NCI-H82 treated with DMSO at 0.1 percent for 48 hours (cell line): Measurements from ENCODE around the gene FAM76B.

Experiments used
- DNase-seq: peaks from one replicate; lab custom pipeline; 2025; ENCODE audit not compliant: unreplicated experiment; lab: John Stamatoyannopoulos, UW

FAM76B gene

DNA sequence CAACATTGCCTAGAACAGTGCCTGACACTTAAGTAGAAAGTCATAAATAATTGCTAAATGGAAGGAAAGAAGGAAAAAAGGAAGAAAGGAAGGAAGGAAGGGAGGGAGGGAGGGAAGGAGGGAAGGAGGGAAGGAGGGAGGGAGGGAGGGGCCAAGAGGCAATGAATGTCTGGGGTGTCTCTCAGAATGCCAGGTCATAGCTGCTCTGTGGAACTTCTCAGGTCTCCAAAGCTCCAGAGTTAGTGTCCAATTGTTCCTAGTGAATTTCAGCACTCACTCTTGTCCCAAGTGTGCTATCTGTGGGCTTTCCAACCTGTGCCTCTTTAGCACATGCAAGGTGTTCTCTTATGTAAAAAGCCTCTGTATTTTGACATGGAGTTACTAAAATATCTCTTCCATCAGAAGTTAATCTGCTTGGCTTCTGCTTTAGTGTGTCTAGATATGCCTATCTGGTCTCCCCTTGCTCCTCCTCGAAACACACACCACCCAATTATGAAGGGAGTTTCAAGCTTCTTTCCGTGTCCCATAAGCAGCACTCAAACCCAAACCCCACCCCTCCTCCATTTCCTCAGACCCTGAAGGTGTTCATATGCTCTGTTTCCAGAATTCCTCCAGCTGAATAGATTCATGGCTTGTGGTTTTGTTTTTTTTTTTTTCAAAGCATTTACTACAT is 56.5 kb downstream of the FAM76B start:
- DNase-seq, result no peak

GRCh38 chr11:95729462-95729861 is 60.1 kb downstream of the FAM76B start:
- no peak for DNase-seq

- DNase-seq, result no peak
Measured at GRCh38 chr11:95728790-95729189, 60.8 kb downstream of the FAM76B start.

- DNase-seq, result no peak
Measured at GRCh38 chr11:95728094-95728493, 61.5 kb downstream of the FAM76B start.

DNA sequence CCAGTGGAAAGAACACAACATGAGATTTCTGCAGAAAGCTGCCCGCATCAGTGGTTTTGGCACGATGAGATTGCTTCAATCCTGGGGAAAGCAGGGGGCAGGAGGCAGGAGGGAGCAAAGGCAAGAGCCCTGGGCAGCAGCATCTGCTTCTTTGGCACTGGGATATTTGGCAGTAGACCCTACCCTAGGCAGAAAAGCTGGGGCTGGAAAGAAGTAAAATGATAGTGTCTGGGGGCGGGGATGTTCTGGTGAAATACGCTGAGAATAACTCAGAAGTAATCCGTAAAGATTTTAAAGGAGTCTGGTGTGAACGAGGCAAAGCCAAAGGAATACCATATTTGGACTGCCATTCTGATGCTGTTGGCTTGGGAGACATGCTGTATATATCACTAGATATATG is 62.0 kb downstream of the FAM76B start:
- DNase-seq, result no peak

- DNase-seq, result no peak
Measured at GRCh38 chr11:95727111-95727510, 62.5 kb downstream of the FAM76B start.

- DNase-seq, result no peak
Measured at GRCh38 chr11:95725196-95725595, 64.4 kb downstream of the FAM76B start.

DNA sequence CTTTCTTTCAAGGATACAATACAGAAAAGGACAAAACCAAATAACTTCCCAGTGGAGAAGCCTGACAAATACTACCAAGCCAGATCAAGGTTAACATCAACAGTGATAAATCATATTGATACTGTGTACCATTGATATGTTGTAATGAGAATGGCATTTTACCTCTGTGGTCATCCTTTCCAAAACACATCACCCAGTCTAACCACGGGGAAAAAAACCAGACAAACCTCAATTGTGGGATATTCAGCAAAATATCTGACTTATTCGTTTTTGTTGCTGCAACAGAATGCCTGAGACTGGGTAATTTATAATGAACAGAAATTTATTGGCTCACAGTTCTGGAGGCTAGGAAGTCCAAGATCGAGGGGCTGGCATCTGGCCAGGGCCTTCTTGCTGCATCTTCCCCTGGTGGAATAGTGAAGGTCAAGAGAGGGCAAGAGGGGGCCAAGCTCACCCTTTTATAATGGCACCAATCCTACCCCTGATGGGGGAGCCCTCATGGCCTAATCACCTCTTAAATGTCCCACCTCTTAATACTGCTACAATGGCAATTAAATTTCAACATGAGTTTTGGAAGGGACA is 66.1 kb downstream of the FAM76B start:
- DNase-seq, result no peak

DNA sequence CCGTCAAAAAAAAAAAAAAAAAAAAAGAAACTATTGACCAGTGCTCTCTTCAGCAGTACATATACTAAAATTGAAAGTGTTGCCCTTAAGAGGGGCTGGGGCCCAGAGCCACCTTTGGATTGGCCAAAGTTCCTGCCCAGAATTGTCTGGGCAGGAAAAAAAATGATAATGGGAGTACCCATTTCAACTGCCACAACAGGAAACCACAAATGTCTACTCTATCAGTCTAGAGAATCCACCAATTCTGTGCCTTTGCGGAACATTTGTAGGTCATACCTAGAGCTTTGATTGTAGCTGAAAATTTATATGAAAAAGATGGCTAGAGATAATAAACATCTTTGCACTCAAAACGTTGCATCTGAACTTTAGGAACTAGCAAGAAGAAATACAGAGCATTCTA is 69.4 kb downstream of the FAM76B start:
- no peak for DNase-seq
